HCT116 (cell line): ENCODE data around the gene GGTLC2. TPM values are rescaled to one million over a fixed set of nuclear protein-coding genes. Genes with fewer than 3 reads are reported as not detected.
"Not testable (repeated sequence)": the region's sequence is repeated elsewhere in the genome, so short reads cannot be mapped to it uniquely, and the experiment has no call there.

ENCODE experiments used
- ATAC-seq: fragments of 200-7000 bp; cut with Tn5 transposase; 2 replicates; pipeline ENCODE4 v1.9.1; 2020; ENCODE audit warnings: mild to moderate bottlenecking, moderate library complexity
- BruUV-seq: library from RNA; stranded (reverse); fragments of 400-500 nt; replicated peaks from 2 replicates; lab custom pipeline; 2021; lab: Mats Ljungman, UMichigan
- CTCF ChIA-PET: fragments of 300-600 bp; sonication (Branson Sonifier 250); formaldehyde crosslinking; loops from one replicate; lab custom pipeline; 2021; ENCODE audit warnings: antibody characterized with exemption; lab: Charles Lee
- POLR2A ChIA-PET: fragments of 300-600, 350-600 bp; sonication (Branson Sonifier 250); formaldehyde crosslinking; loops from one replicate; lab custom pipeline; 2021; ENCODE audit warnings: antibody characterized with exemption; lab: Charles Lee
- RAD21 ChIA-PET, 2 experiments: fragments of 300-600 bp; sonication (Branson Sonifier 250); formaldehyde crosslinking; loops; one replicate each; lab custom pipeline; 2023; ENCODE audit warnings: low total read pairs in 2 of 2; ENCODE audit not compliant: uncharacterized antibody in 2 of 2, unreplicated experiment in 2 of 2, low non-redundant PET in 1 of 2; lab: Charles Lee
- DNase-seq: peaks from one replicate; pipeline ENCODE4 v3.0.0-alpha.2; 2010; ENCODE audit warnings: low read depth, low spot score
- H2AFZ ChIP-seq: fragments of 200-600 bp; shearing (Covaris generic), sonication (generic); 2 replicates; pipeline ENCODE4 v1.6.1; 2017; ENCODE audit warnings: low read depth, mixed run types, mixed read lengths, antibody characterized with exemption, low read length; ENCODE audit not compliant: poor library complexity, severe bottlenecking
- H3K27ac ChIP-seq: 2 replicates; pipeline ENCODE4 v1.5.1; 2012; ENCODE audit warnings: low read depth, low read length
- H3K27me3 ChIP-seq: fragments of 200-600 bp; sonication (generic); 2 replicates; pipeline ENCODE4 v1.6.1; 2016; ENCODE audit warnings: mixed run types, low read length, mixed read lengths; ENCODE audit not compliant: insufficient read depth
- H3K36me3 ChIP-seq, 2 experiments: fragments of 200-500 bp in 1 of 2; fragments of 200-600 bp in 1 of 2; sonication (Bioruptor generic) in 1 of 2; sonication (generic) in 1 of 2; 2 replicates each; pipeline versions ENCODE4 v1.5.1 to v1.6.1; 2014 to 2016; ENCODE audit warnings: low read length in 2 of 2, inconsistent platforms in 1 of 2, mixed read lengths in 1 of 2, mixed run types in 1 of 2; ENCODE audit not compliant: insufficient read depth in 2 of 2, control insufficient read depth in 1 of 2
- H3K4me1 ChIP-seq, 2 experiments: fragments of 200-600 bp in 1 of 2; sonication (generic) in 1 of 2; 2 replicates each; pipeline versions ENCODE4 v1.5.1 to v1.6.1; 2012 to 2017; ENCODE audit warnings: low read length in 2 of 2, inconsistent platforms in 1 of 2, mild to moderate bottlenecking in 1 of 2, mixed read lengths in 1 of 2, mixed run types in 1 of 2, moderate library complexity in 1 of 2; ENCODE audit not compliant: insufficient read depth in 2 of 2, control insufficient read depth in 1 of 2
- H3K4me2 ChIP-seq: fragments of 200-600 bp; sonication (generic); 2 replicates; pipeline ENCODE4 v1.6.1; 2017; ENCODE audit warnings: mixed run types, low read length, mixed read lengths
- H3K4me3 ChIP-seq, 2 experiments: fragments of 200-600 bp in 1 of 2; sonication (generic) in 1 of 2; replicated peaks in 1 of 2; 2 replicates each; pipeline ENCODE4 v1.5.1; 2011 to 2016; ENCODE audit warnings: low read length in 2 of 2, control low read depth in 1 of 2, low read depth in 1 of 2, mild to moderate bottlenecking in 1 of 2, mixed read lengths in 1 of 2, mixed run types in 1 of 2
- H3K79me2 ChIP-seq: fragments of 200-600 bp; sonication (generic); 2 replicates; pipeline ENCODE4 v1.6.1; 2017; ENCODE audit warnings: mild to moderate bottlenecking, mixed run types, low read length, moderate library complexity, mixed read lengths; ENCODE audit not compliant: insufficient read depth
- H3K9ac ChIP-seq: fragments of 200-600 bp; sonication (generic); 2 replicates; pipeline ENCODE4 v1.6.1; 2016; ENCODE audit warnings: low read length, mixed read lengths
- H3K9me2 ChIP-seq: fragments of 200-600 bp; sonication (generic), shearing (Covaris generic); 2 replicates; pipeline ENCODE4 v1.6.1; 2017; ENCODE audit warnings: mixed run types, mild to moderate bottlenecking, moderate library complexity; ENCODE audit not compliant: insufficient read depth
- H3K9me3 ChIP-seq, 2 experiments: fragments of 200-500 bp in 1 of 2; fragments of 200-600 bp in 1 of 2; sonication (Bioruptor generic) in 1 of 2; sonication (generic) in 1 of 2; 2 replicates each; pipeline ENCODE4 v1.6.1; 2014 to 2017; ENCODE audit warnings: low read length in 2 of 2, mixed read lengths in 2 of 2, inconsistent platforms in 1 of 2, low read depth in 1 of 2, mild to moderate bottlenecking in 1 of 2, mixed run types in 1 of 2, moderate library complexity in 1 of 2; ENCODE audit not compliant: control insufficient read depth in 1 of 2, insufficient read depth in 1 of 2
- H4K20me1 ChIP-seq: fragments of 200-600 bp; sonication (generic), shearing (Covaris generic); 2 replicates; pipeline ENCODE4 v1.6.1; 2017; ENCODE audit warnings: mixed run types, mild to moderate bottlenecking, moderate library complexity; ENCODE audit not compliant: insufficient read depth
- intact Hi-C: fragments of 100-400 bp; cut with micrococcal nuclease; formaldehyde crosslinking; loops from 2 replicates; pipeline ENCODE4 v1.10.0; 2022
- total RNA-seq: library from RNA; stranded (reverse); gene quantifications from one replicate; pipeline ENCODE4 v1.2.1, GENCODE V29; 2021; ENCODE audit not compliant: unreplicated experiment

The GGTLC2 gene
- total RNA-seq, 1 experiment from 2014 or later, result not detected

DNA sequence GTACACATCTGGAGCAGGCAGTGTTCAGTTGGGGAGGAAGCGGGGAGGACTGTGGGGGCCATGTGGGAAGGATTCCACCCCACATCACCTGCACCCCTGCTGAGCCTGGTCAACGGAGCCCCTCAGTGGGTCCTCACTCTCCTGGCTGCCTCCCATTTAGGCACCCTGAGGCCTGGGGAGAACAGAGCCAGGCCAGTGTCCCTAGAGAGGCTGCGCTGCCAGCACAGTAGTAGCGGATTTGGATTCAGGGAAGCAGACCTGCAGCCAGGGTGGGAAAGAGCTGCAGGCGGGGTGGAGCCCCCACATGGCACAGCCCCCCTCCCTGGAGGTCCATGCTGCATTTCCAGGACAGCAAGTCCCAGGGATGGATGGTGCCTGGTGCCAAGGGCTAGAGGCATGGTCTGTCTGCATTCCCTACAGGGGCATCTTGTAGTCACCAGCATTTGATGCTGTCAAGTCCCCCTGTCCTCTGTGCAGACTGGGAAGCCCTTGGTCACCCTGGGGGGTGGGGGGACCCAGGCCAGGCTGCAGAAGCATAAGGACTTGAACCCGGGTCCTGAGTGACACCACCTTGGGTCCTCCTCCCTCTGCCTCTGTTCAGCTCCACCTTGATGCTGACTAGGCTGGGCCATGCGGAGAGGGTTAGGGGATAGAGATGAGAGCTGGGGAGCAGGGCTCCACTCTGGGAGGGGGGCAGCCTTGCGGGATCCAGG is 6.5 kb downstream of the GGTLC2 start:
- H3K9ac ChIP-seq, H3K4me1 ChIP-seq, H3K9me3 ChIP-seq, CTCF ChIA-PET, H3K4me3 ChIP-seq, H3K4me2 ChIP-seq, ATAC-seq, BruUV-seq, H4K20me1 ChIP-seq, H3K79me2 ChIP-seq, intact Hi-C loops, H2AFZ ChIP-seq, H3K27ac ChIP-seq, POLR2A ChIA-PET, H3K9me2 ChIP-seq, RAD21 ChIA-PET, H3K27me3 ChIP-seq, DNase-seq, H3K36me3 ChIP-seq: not testable (repeated sequence)

DNA sequence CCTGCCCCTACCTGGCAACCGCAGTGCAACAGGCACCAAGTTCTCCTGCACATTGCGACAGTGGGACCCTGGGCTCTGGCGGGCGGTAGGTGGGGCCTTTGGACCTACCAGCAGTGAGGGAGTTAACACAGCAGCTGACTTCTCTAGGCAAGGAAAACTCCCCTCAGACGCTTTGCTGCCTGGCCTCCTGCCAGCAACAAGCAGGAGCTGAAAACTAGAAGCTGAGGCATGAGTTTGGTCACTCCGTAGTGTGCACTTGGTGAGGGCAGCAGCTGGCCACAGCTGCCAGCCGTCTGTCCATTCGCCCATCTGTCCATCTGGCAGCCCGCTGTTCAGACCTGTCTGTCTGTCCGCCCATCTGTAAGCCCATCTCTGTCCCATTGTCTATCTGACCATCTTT is 7.2 kb downstream of the GGTLC2 start:
- BruUV-seq, POLR2A ChIA-PET, H3K9ac ChIP-seq, H3K79me2 ChIP-seq, H3K4me3 ChIP-seq, H3K9me3 ChIP-seq, CTCF ChIA-PET, RAD21 ChIA-PET, H2AFZ ChIP-seq, H4K20me1 ChIP-seq, H3K4me1 ChIP-seq, ATAC-seq, H3K27ac ChIP-seq, H3K4me2 ChIP-seq, intact Hi-C loops, DNase-seq, H3K27me3 ChIP-seq, H3K36me3 ChIP-seq, H3K9me2 ChIP-seq: not testable (repeated sequence)

DNA sequence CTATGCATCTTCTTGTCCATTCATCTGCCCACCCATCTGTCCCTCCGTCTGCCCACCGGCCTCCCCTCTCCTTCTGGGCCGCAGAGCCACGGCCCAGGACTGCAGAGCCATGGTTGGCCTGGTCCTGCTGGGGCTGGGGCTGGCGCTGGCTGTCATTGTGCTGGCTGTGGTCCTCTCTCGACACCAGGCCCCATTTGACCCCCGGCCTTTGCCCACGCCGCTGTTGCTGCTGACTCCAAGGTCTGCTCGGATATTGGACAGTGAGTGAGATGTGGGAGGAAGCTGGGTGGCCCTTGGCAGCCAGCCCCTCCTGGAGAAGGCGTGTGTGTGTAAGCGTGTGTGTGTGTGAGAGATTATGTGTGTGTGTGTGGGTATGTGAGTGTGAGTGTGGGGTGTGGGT is 7.7 kb downstream of the GGTLC2 start:
- not testable (repeated sequence) for BruUV-seq

DNA sequence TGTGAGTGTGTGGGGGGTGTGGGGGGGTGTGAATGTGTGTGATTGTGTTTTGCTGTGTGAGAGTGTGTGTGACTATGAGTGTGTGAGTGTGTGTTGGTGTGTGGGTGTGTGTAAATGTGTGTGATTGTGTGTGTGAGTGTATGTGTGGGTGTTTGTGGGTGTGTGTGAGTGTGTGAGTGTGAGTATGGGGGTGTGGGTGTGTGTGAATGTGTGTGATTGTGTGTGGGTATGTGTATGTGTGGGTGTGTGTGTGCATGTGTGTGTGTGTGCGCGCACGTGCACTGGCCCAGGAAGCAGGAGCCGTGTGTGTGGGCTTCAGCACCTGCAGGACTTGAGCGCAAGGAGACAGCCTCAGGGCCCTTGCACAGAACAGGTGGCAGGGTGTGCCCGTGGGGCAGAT is 8.2 kb downstream of the GGTLC2 start:
- H2AFZ ChIP-seq, H3K9ac ChIP-seq, CTCF ChIA-PET, H4K20me1 ChIP-seq, H3K4me1 ChIP-seq, H3K79me2 ChIP-seq, H3K9me3 ChIP-seq, H3K9me2 ChIP-seq, DNase-seq, H3K4me2 ChIP-seq, H3K27ac ChIP-seq, ATAC-seq, intact Hi-C loops, BruUV-seq, H3K36me3 ChIP-seq, H3K4me3 ChIP-seq, RAD21 ChIA-PET, H3K27me3 ChIP-seq, POLR2A ChIA-PET: not testable (repeated sequence)

More for the DNA sequence above, 7.7 kb downstream of the GGTLC2 start:
- POLR2A ChIA-PET, DNase-seq, intact Hi-C loops, H3K9ac ChIP-seq, H3K4me3 ChIP-seq, H3K4me1 ChIP-seq, H2AFZ ChIP-seq, ATAC-seq, H3K79me2 ChIP-seq, H3K9me3 ChIP-seq, H3K27me3 ChIP-seq, H3K36me3 ChIP-seq, H4K20me1 ChIP-seq, CTCF ChIA-PET, RAD21 ChIA-PET, H3K4me2 ChIP-seq, H3K27ac ChIP-seq, H3K9me2 ChIP-seq: not testable (repeated sequence)
